Neural progenitor cell (in vitro differentiated cells): ENCODE measurements around the gene DEGS1.

Experiments
- CTCF ChIP-seq: fragments of 200-600 bp; sonication (generic); IDR thresholded peaks from 2 replicates; pipeline ENCODE4 v1.5.1; 2017; ENCODE audit warnings: antibody characterized with exemption, mild to moderate bottlenecking
- EZH2 ChIP-seq: fragments of 200-600 bp; sonication (generic); IDR thresholded peaks from 2 replicates; pipeline ENCODE4 v1.6.1; 2017; ENCODE audit warnings: antibody characterized with exemption, mild to moderate bottlenecking, moderate library complexity
- EZH2phosphoT487 ChIP-seq: fragments of 200-600 bp; sonication (generic); IDR thresholded peaks from 2 replicates; pipeline ENCODE4 v1.6.1; 2017; ENCODE audit warnings: antibody characterized with exemption

GRCh38 chr1:224211206-224211962, 28.3 kb downstream of the DEGS1 start:
- TF ChIP-seq CTCF (no peak), EZH2phosphoT487 (no peak), EZH2 (no peak)
